Keratinocyte (primary cell): ENCODE results near the gene ALDH4A1.

Source experiments
- EZH2 ChIP-seq: IDR thresholded peaks from one replicate; pipeline ENCODE4 v1.6.1; 2012; ENCODE audit warnings: inconsistent platforms, mild to moderate bottlenecking, low read length, moderate library complexity
- TF ChIP-seq, protein P1 (sequence below), 3 experiments: IDR thresholded peaks in 1 of 3; conservative IDR thresholded peaks in 1 of 3; optimal IDR thresholded peaks in 1 of 3; 2 replicates in 2 of 3; 3 replicates in 1 of 3; pipeline versions ENCODE3 to v1.5.1; 2011; ENCODE audit warnings: low read length in 3 of 3, mild to moderate bottlenecking in 3 of 3, moderate library complexity in 2 of 3, control low read depth in 1 of 3, inconsistent platforms in 1 of 3; ENCODE audit not compliant: insufficient read depth in 2 of 3; ENCODE audit errors: extremely low read depth in 1 of 3

DNA sequence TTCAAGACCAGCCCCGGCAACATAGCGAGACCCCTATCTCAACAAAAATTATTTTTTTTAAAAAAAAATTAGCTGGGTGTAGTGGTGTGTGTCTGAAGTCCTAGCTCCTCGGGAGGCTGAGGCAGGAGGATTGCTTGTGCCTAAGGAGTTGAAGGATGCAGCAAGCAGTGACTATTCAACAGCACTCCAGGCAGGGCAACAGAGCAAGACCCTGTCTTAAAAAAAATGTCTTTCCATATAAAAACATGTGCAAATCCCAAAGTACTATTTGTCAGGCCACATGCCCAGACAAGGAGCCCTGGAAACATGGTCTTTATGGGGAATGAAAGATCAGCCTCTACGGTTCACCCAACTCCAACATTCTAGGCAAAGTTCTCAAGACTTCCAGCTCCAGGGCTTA is 40.8 kb upstream of the ALDH4A1 start:
- TF ChIP-seq, protein P1, sequence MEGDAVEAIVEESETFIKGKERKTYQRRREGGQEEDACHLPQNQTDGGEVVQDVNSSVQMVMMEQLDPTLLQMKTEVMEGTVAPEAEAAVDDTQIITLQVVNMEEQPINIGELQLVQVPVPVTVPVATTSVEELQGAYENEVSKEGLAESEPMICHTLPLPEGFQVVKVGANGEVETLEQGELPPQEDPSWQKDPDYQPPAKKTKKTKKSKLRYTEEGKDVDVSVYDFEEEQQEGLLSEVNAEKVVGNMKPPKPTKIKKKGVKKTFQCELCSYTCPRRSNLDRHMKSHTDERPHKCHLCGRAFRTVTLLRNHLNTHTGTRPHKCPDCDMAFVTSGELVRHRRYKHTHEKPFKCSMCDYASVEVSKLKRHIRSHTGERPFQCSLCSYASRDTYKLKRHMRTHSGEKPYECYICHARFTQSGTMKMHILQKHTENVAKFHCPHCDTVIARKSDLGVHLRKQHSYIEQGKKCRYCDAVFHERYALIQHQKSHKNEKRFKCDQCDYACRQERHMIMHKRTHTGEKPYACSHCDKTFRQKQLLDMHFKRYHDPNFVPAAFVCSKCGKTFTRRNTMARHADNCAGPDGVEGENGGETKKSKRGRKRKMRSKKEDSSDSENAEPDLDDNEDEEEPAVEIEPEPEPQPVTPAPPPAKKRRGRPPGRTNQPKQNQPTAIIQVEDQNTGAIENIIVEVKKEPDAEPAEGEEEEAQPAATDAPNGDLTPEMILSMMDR (optimal IDR thresholded peaks at IDR 0.05 in 1 of 3, IDR thresholded peaks at IDR 0.05 in 1 of 3, conservative IDR thresholded peaks at IDR 0.05 in 1 of 3; ENCODE audit: extremely low read depth in 1 of 3, insufficient read depth in 2 of 3, low read length in 3 of 3) = no peak
- no peak for TF ChIP-seq EZH2
